ENCODE data around the gene TXNRD3. TPM values are rescaled to one million over a fixed set of nuclear protein-coding genes. Genes with fewer than 3 reads are reported as not detected.
"Not testable (repeated sequence)": the region's sequence is repeated elsewhere in the genome, so short reads cannot be mapped to it uniquely, and the experiment has no call there.

The TXNRD3 gene
- total and polyA plus RNA-seq, 2 donors (not counting 1 experiment from before 2014, with no cell fraction given) = 5.2 to 8.8 TPM

GRCh38 chr3:126604691-126605090 lies 50.2 kb downstream of the TXNRD3 start:
- DNase-seq (ENCODE audit: low read depth in 2 of 2) = no peak
- H3K4me1 ChIP-seq (ENCODE audit: control insufficient read depth, extremely low read depth, insufficient read depth, low read length) = peaks cover 2% of the 10 kb centered on the region
- H2AFZ ChIP-seq (ENCODE audit: low read length) = no peak overlapping the region
- H3K36me3 ChIP-seq (ENCODE audit: control insufficient read depth, insufficient read depth, low read length) = peaks cover 2% of the 10 kb centered on the region
- no peak overlapping the region for H3K4me3 ChIP-seq (replicated peaks in 1 of 4; ENCODE audit: control extremely low read depth in 1 of 4, insufficient read depth in 1 of 4, low read depth in 3 of 4, low read length in 4 of 4)
- no peaks in the 10 kb centered on the region for H4K20me1 ChIP-seq (ENCODE audit: control insufficient read depth, extremely low read depth, insufficient read depth, low read length)
- H3K9ac ChIP-seq (ENCODE audit: insufficient read depth, low read length) = no peak overlapping the region
- H3K4me2 ChIP-seq (ENCODE audit: extremely low read depth, insufficient read depth, low read length) = no peak overlapping the region
- TF ChIP-seq, protein P1, sequence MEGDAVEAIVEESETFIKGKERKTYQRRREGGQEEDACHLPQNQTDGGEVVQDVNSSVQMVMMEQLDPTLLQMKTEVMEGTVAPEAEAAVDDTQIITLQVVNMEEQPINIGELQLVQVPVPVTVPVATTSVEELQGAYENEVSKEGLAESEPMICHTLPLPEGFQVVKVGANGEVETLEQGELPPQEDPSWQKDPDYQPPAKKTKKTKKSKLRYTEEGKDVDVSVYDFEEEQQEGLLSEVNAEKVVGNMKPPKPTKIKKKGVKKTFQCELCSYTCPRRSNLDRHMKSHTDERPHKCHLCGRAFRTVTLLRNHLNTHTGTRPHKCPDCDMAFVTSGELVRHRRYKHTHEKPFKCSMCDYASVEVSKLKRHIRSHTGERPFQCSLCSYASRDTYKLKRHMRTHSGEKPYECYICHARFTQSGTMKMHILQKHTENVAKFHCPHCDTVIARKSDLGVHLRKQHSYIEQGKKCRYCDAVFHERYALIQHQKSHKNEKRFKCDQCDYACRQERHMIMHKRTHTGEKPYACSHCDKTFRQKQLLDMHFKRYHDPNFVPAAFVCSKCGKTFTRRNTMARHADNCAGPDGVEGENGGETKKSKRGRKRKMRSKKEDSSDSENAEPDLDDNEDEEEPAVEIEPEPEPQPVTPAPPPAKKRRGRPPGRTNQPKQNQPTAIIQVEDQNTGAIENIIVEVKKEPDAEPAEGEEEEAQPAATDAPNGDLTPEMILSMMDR (conservative IDR thresholded peaks at IDR 0.05 in 1 of 2, IDR thresholded peaks at IDR 0.05 in 1 of 2; ENCODE audit: low read depth in 1 of 2, low read length in 2 of 2) = no peak
- TF ChIP-seq EZH2 (IDR thresholded peaks at IDR 0.05; ENCODE audit: low read length, missing control alignments) = no peak
- no peak overlapping the region for H3K27ac ChIP-seq (ENCODE audit: insufficient read depth, low read length)
- no peaks in the 10 kb centered on the region for H3K27me3 ChIP-seq (ENCODE audit: control insufficient read depth, insufficient read depth, low read length)
- H3K79me2 ChIP-seq (ENCODE audit: control insufficient read depth, insufficient read depth, low read length) = no peaks in the 10 kb centered on the region
- no peaks in the 10 kb centered on the region for H3K9me3 ChIP-seq (ENCODE audit: control insufficient read depth, insufficient read depth, low read depth, low read length)

- H3K79me2 ChIP-seq (ENCODE audit: control insufficient read depth, insufficient read depth, low read length) = no peaks in the 10 kb centered on the region
- no peaks in the 10 kb centered on the region for H3K36me3 ChIP-seq (ENCODE audit: control insufficient read depth, insufficient read depth, low read length)
- H3K9ac ChIP-seq (ENCODE audit: insufficient read depth, low read length) = no peak overlapping the region
- no peak overlapping the region for H3K4me3 ChIP-seq (replicated peaks in 1 of 4; ENCODE audit: control extremely low read depth in 1 of 4, insufficient read depth in 1 of 4, low read depth in 3 of 4, low read length in 4 of 4)
- H2AFZ ChIP-seq (ENCODE audit: low read length) = no peak overlapping the region
- H4K20me1 ChIP-seq (ENCODE audit: control insufficient read depth, extremely low read depth, insufficient read depth, low read length) = no peaks in the 10 kb centered on the region
- H3K27ac ChIP-seq (ENCODE audit: insufficient read depth, low read length) = no peak overlapping the region
- H3K9me3 ChIP-seq (ENCODE audit: control insufficient read depth, insufficient read depth, low read depth, low read length) = no peaks in the 10 kb centered on the region
- no peak for DNase-seq (ENCODE audit: low read depth in 2 of 2)
- H3K4me2 ChIP-seq (ENCODE audit: extremely low read depth, insufficient read depth, low read length) = no peak overlapping the region
- no peaks in the 10 kb centered on the region for H3K4me1 ChIP-seq (ENCODE audit: control insufficient read depth, extremely low read depth, insufficient read depth, low read length)
- TF ChIP-seq, protein P1 (conservative IDR thresholded peaks at IDR 0.05 in 1 of 2, IDR thresholded peaks at IDR 0.05 in 1 of 2; ENCODE audit: low read depth in 1 of 2, low read length in 2 of 2) = no peak
- no peak for TF ChIP-seq EZH2 (IDR thresholded peaks at IDR 0.05; ENCODE audit: low read length, missing control alignments)
- H3K27me3 ChIP-seq (ENCODE audit: control insufficient read depth, insufficient read depth, low read length) = no peaks in the 10 kb centered on the region
These were observed 55.8 kb downstream of the TXNRD3 start for GRCh38 chr3:126599101-126599500.

DNA sequence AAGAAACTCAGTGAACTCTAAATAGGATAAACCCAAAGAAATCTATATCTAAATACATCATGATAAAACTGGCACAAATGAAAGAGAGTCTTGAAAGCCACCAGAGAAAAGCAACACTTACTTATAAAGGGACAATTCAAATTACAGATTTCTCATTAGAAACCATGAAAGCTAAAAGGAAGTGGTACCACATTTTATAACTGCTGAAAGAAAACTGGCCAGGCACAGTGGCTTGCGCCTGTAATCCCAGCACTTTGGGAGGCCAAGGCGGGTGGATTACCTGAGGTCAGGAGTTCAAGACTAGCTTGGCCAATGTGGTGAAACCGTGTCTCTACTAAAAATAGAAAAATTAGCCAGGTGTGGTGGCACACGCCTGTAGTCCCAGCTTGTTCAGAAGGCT lies 59.4 kb downstream of the TXNRD3 start:
- DNase-seq (ENCODE audit: low read depth in 2 of 2); H3K79me2 ChIP-seq (ENCODE audit: control insufficient read depth, insufficient read depth, low read length); H3K9ac ChIP-seq (ENCODE audit: insufficient read depth, low read length); H3K27me3 ChIP-seq (ENCODE audit: control insufficient read depth, insufficient read depth, low read length); H4K20me1 ChIP-seq (ENCODE audit: control insufficient read depth, extremely low read depth, insufficient read depth, low read length); H3K4me2 ChIP-seq (ENCODE audit: extremely low read depth, insufficient read depth, low read length); H2AFZ ChIP-seq (ENCODE audit: low read length); H3K4me3 ChIP-seq (replicated peaks in 1 of 4; ENCODE audit: control extremely low read depth in 1 of 4, insufficient read depth in 1 of 4, low read depth in 3 of 4, low read length in 4 of 4); H3K36me3 ChIP-seq (ENCODE audit: control insufficient read depth, insufficient read depth, low read length); H3K27ac ChIP-seq (ENCODE audit: insufficient read depth, low read length); H3K4me1 ChIP-seq (ENCODE audit: control insufficient read depth, extremely low read depth, insufficient read depth, low read length); H3K9me3 ChIP-seq (ENCODE audit: control insufficient read depth, insufficient read depth, low read depth, low read length): not testable (repeated sequence)

DNA sequence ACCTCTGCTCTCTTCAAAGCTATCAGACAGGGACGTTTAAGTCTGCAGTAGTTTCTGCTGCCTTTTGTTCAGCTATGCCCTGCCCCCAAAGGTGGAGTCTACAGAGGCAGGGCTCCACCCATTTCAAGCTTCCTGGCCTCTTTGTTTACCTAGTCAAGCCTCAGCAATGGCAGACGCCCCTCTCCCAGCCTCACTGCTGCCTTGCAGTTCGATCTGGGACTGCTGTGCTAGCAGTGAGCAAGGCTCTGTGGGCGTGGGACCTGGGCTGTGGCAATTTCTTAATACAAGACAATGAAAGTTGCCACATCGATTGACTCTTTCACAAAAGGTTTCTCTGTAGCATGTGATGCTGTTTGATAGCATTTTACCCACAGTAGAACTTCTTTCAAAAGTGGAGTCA lies 63.4 kb downstream of the TXNRD3 start:
- H3K4me2 ChIP-seq (ENCODE audit: extremely low read depth, insufficient read depth, low read length); H3K4me1 ChIP-seq (ENCODE audit: control insufficient read depth, extremely low read depth, insufficient read depth, low read length); DNase-seq (ENCODE audit: low read depth in 2 of 2); H3K4me3 ChIP-seq (replicated peaks in 1 of 4; ENCODE audit: control extremely low read depth in 1 of 4, insufficient read depth in 1 of 4, low read depth in 3 of 4, low read length in 4 of 4); H3K27ac ChIP-seq (ENCODE audit: insufficient read depth, low read length); H2AFZ ChIP-seq (ENCODE audit: low read length); H3K36me3 ChIP-seq (ENCODE audit: control insufficient read depth, insufficient read depth, low read length); H3K79me2 ChIP-seq (ENCODE audit: control insufficient read depth, insufficient read depth, low read length); H3K27me3 ChIP-seq (ENCODE audit: control insufficient read depth, insufficient read depth, low read length); H4K20me1 ChIP-seq (ENCODE audit: control insufficient read depth, extremely low read depth, insufficient read depth, low read length); H3K9ac ChIP-seq (ENCODE audit: insufficient read depth, low read length); H3K9me3 ChIP-seq (ENCODE audit: control insufficient read depth, insufficient read depth, low read depth, low read length): not testable (repeated sequence)

Measured in fibroblast of lung (primary cell).